HTERT RPE-1 (cell line): ENCODE data around the gene ZNF816.
"Not testable (repeated sequence)": the region's sequence is repeated elsewhere in the genome, so short reads cannot be mapped to it uniquely, and the experiment has no call there.

ENCODE experiments used
- in situ Hi-C: fragments of 300-500 bp; cut with MboI; formaldehyde crosslinking; loops from 4 replicates; pipeline ENCODE4 v1.14.3; 2020; ENCODE audit warnings: low sequenced_read_pairs

The ZNF816 gene

GRCh38 chr19:52962394-52963246 is at the start of gene ZNF816:
Gene ZNF816 (minus strand): TSS chr19:52962881. CDS start chr19:52956089, 6,792 bp downstream.
- in situ Hi-C loops, result no loop called here

- in situ Hi-C loops, result no loop called here
Measured at GRCh38 chr19:53012006-53012405, 49.3 kb upstream of the ZNF816 start.

GRCh38 chr19:53010494-53010893 is 47.8 kb upstream of the ZNF816 start:
- in situ Hi-C loops, result no loop called here

- in situ Hi-C loops, result no loop called here
Measured at GRCh38 chr19:53008061-53008778, 45.5 kb upstream of the ZNF816 start.

- in situ Hi-C loops, result no loop called here
Measured at GRCh38 chr19:53007606-53008005, 44.9 kb upstream of the ZNF816 start.

DNA sequence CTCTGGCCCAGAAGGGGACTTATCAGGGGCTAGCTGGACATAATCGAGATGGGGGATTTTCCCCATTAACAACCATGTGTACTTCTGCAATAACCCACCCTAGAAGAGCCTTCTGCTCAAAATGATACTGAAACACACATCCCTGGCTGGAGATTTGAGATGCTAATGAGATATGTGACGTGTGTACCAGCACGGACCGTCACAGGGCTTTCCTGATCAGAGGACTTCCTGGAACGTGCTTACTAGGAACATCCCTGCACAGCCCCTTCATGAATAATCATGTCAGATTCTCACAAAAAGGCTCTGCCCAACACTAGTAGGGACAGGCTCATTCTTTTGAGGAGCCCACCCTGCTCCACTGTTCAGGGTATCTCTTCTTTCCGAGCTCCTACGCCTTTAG is 44.5 kb upstream of the ZNF816 start:
- in situ Hi-C loops, result no loop called here

DNA sequence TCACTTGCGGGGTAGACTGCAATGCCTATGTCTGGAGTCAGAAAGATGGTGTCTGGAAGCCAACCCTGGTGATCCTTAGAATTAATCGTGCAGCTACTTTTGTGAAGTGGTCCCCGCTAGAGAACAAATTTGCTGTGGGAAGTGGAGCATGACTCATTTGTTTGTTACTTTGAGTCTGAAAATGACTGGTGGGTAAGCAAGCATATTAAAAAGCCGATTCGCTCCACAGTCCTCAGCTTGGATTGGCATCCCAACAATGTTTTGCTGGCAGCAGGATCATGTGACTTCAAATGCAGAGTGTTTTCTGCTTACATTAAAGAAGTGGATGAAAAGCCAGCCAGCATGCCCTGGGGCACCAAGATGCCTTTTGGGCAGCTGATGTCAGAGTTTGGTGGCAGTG is 41.6 kb upstream of the ZNF816 start:
- in situ Hi-C loops, result no loop called here

DNA sequence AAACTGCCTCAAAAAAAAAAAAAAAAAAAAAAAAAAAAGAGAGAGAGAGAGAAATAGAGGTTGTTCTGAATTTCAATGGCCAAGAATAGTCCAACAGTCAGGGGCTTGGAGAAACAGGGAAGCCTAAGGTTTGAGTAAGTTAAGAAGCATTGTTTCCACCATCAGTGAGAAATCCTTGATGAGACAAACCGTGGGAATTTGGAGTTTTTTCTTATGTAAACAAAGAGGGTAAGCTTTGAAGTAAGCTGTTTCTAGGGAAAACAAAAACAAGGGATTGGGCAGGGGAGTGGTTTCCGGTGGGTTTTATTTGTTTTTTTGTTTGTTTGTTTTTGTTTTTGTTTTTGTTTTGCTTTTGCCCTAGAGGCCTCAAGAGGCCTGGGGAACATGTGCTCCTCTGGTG is 39.8 kb upstream of the ZNF816 start:
- in situ Hi-C loops, result no loop called here

GRCh38 chr19:52997975-52998374 is 35.3 kb upstream of the ZNF816 start:
- in situ Hi-C loops, result no loop called here

DNA sequence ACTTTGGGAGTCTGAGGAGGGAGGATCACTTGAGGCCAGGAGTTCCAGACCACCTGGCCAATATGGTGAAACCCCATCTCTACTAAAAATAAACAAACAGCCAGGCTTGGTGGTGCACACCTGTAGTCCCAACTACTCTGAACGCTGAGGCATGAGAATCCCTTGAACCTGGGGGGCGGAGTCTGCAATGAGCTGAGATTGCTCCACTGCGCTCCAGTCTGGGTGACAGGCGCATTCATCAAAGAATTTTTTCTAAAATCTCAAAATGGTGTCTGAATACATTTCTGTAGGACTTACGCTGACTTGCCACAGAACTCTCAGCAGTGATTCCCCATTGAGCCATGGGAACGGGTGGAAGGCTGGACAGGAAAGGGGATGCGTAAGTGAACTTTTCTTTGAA is 33.0 kb upstream of the ZNF816 start:
- in situ Hi-C loops, result no loop called here

GRCh38 chr19:52993342-52994178 is 30.9 kb upstream of the ZNF816 start:
- in situ Hi-C loops, result no loop called here

DNA sequence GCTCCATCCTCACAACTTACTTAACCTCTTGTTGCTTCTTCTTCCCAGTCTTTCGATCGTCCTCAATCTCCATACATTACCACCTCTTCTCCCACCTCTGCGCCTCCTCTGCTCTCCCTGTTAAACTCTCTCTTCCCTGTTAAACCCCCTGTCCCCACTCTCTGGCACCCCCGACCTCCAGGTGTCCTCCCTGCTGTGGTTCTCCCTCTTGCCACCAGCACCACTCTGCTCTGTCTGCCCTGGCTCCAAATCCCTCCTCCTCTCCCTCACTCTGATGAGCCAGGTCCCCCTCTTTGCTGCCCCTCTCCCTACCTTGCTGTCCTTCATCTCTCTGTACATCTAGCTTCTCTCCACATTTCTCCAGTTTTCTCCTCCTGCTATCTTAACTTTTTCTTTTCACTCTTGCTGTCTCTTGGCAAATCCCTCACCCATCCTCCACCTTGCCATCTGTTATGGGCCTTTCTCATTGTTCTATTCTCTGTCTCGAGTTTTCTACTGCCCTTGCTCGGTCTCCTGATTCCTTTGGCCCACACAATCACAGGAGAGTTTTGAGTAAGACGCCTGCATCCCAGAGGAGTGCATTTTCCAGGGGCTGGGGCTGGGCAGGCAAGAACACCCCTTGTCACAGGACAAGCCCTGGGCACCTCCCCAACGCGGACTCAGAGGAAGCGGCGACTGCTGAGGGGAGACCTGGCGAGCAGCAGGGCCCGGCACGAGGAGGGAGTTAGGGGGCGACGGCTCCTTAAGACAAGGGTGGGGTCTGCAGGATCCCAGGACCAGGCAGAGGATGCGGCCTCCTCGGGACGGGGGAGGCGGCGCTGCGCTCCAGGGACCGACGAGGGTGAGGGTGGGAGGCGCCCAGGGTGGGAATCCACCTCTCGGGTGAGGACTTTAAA is 29.7 kb upstream of the ZNF816 start:
- in situ Hi-C loops, result no loop called here

- in situ Hi-C loops, result no loop called here
Measured at GRCh38 chr19:52991484-52991883, 28.8 kb upstream of the ZNF816 start.

- in situ Hi-C loops, result no loop called here
Measured at GRCh38 chr19:52990759-52991418, 28.2 kb upstream of the ZNF816 start.

DNA sequence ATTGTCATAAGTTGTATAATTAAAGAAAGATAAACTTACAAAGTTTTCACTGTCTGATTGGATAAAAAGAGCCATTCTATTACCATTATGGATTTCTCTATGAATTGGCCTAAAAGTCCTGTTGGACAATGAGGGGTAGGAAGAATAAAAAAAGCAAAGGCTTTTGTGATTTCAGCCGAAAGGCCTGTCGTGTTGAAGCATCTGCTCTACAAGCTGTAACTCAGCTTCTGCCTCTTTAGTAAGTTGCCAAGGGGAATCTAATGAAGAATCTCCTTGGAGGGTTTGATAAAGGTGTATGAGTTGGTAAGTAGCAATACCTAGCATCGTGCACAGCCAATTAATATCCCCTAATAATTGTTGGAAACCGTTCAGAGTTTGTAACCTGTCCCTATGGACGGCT is 25.8 kb upstream of the ZNF816 start:
- in situ Hi-C loops, result no loop called here

DNA sequence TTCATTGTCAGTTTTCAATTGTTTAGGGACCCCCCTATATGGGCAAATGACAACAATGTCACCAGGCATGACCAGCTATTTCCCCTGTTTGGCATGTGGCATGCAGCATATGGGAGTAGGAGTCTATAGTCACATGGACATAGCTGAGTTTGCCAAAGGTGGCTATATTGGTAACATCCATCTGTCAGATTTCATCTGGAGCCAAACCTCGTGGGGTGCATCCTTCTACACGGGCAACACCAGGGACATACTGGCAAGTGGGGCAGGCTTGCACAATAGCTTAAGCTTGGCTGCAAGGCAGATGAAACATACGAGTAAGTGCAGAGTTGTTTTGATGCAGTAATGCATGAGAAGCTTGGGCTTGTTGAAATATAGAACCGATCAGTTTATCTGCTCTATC is 24.5 kb upstream of the ZNF816 start:
- in situ Hi-C loops, result no loop called here

GRCh38 chr19:52983167-52983566 is 20.5 kb upstream of the ZNF816 start:
- in situ Hi-C loops, result not testable (repeated sequence)

GRCh38 chr19:52981329-52981728 is 18.6 kb upstream of the ZNF816 start:
- in situ Hi-C loops, result no loop called here

- in situ Hi-C loops, result no loop called here
Measured at GRCh38 chr19:52967772-52968171, 5.1 kb upstream of the ZNF816 start.

- in situ Hi-C loops, result no loop called here
Measured at GRCh38 chr19:52963247-52963618, 552 bp upstream of the ZNF816 start.
